ENCODE measurements around the gene XYLT1.

Gene XYLT1

GRCh38 chr16:17258848-17259713 lies 211.7 kb downstream of the XYLT1 start:
- DNase-seq (ENCODE audit: low spot score) = peak; percentile 83
- in situ Hi-C loops (cut with MboI; ENCODE audit: low sequenced_read_pairs, unreplicated experiment) = no loop called here
- no peak for TF ChIP-seq CTCF (IDR thresholded peaks at IDR 0.05; ENCODE audit: borderline replicate concordance, control extremely low read depth, extremely low read depth, insufficient read depth, missing control alignments)

GRCh38 chr16:17258077-17258599 lies 212.6 kb downstream of the XYLT1 start:
- DNase-seq (ENCODE audit: low spot score) = no peak
- in situ Hi-C loops (cut with MboI; ENCODE audit: low sequenced_read_pairs, unreplicated experiment) = no loop called here
- no peak for TF ChIP-seq CTCF (IDR thresholded peaks at IDR 0.05; ENCODE audit: borderline replicate concordance, control extremely low read depth, extremely low read depth, insufficient read depth, missing control alignments)

- no peak for DNase-seq (ENCODE audit: low spot score)
- in situ Hi-C loops (cut with MboI; ENCODE audit: low sequenced_read_pairs, unreplicated experiment) = no loop called here
- TF ChIP-seq CTCF (IDR thresholded peaks at IDR 0.05; ENCODE audit: borderline replicate concordance, control extremely low read depth, extremely low read depth, insufficient read depth, missing control alignments) = no peak
Observed at GRCh38 chr16:17257426-17258023, 213.2 kb downstream of the XYLT1 start.

- in situ Hi-C loops (cut with MboI; ENCODE audit: low sequenced_read_pairs, unreplicated experiment) = no loop called here
- no peak for TF ChIP-seq CTCF (IDR thresholded peaks at IDR 0.05; ENCODE audit: borderline replicate concordance, control extremely low read depth, extremely low read depth, insufficient read depth, missing control alignments)
- DNase-seq (ENCODE audit: low spot score) = no peak
Observed at GRCh38 chr16:17252701-17253100, 218.1 kb downstream of the XYLT1 start.

GRCh38 chr16:17252064-17252463 lies 218.7 kb downstream of the XYLT1 start:
- no peak for TF ChIP-seq CTCF (IDR thresholded peaks at IDR 0.05; ENCODE audit: borderline replicate concordance, control extremely low read depth, extremely low read depth, insufficient read depth, missing control alignments)
- in situ Hi-C loops (cut with MboI; ENCODE audit: low sequenced_read_pairs, unreplicated experiment) = no loop called here
- no peak for DNase-seq (ENCODE audit: low spot score)

GRCh38 chr16:17251496-17251895 lies 219.3 kb downstream of the XYLT1 start:
- DNase-seq (ENCODE audit: low spot score) = no peak
- in situ Hi-C loops (cut with MboI; ENCODE audit: low sequenced_read_pairs, unreplicated experiment) = no loop called here
- TF ChIP-seq CTCF (IDR thresholded peaks at IDR 0.05; ENCODE audit: borderline replicate concordance, control extremely low read depth, extremely low read depth, insufficient read depth, missing control alignments) = no peak
